22Rv1 (cell line): Measurements from ENCODE around the gene DOCK11.

ENCODE experiments used
- ZFX ChIP-seq: fragments of 450-650 bp; IDR thresholded peaks from 2 replicates; pipeline ENCODE4 v1.6.1; 2017; ENCODE audit warnings: antibody characterized with exemption, borderline replicate concordance
- TF ChIP-seq, protein P1 (sequence below): fragments of 450-650 bp; IDR thresholded peaks from 2 replicates; pipeline ENCODE4 v1.5.1; 2017; ENCODE audit warnings: mild to moderate bottlenecking

DNA sequence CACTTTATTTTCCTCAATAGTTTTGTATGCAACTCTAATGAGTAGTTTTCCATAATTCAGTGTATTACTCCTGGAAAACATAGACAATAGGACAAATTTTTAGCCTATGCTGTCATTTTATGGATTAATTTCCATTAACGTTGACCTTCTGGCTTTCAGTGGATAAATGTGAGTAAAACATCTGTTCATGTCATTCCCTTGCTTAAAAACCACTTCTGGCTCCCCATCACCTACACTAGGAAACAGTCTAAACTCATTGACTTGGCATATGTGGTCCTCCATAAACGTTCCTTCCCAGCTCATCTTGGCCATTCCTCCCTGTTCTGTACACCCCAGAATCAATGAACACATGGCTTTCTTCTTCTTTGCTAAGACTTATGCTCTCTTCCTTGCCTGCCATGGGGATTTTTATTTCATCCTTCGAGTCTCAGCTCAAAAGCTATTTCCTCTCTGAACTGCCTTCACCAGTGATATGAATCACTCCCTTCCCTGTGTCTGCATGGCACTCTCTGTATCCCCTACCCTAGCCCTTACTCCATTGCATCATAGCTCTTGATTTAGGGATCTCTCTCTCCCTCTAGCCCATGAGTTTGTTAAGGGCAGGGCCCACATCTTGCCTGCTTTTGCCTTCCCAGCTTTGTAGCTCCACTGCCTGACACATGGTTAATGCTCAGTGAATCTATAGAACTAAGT, 34.8 kb downstream of the DOCK11 start:
- TF ChIP-seq, protein P1, sequence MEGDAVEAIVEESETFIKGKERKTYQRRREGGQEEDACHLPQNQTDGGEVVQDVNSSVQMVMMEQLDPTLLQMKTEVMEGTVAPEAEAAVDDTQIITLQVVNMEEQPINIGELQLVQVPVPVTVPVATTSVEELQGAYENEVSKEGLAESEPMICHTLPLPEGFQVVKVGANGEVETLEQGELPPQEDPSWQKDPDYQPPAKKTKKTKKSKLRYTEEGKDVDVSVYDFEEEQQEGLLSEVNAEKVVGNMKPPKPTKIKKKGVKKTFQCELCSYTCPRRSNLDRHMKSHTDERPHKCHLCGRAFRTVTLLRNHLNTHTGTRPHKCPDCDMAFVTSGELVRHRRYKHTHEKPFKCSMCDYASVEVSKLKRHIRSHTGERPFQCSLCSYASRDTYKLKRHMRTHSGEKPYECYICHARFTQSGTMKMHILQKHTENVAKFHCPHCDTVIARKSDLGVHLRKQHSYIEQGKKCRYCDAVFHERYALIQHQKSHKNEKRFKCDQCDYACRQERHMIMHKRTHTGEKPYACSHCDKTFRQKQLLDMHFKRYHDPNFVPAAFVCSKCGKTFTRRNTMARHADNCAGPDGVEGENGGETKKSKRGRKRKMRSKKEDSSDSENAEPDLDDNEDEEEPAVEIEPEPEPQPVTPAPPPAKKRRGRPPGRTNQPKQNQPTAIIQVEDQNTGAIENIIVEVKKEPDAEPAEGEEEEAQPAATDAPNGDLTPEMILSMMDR = no peak
- TF ChIP-seq ZFX = no peak
